Stomach smooth muscle (tissue), 2 donors: ENCODE data around the gene PAX1.
A peak's percentile ranks its signal among the peaks of the same experiment; 100 is the strongest.

Experiments
- H3K27ac ChIP-seq: one replicate; pipeline ENCODE4 v1.7.0; 2013; ENCODE audit warnings: mild to moderate bottlenecking, low read length, inconsistent platforms
- H3K27me3 ChIP-seq, 2 donors: one replicate each; pipeline ENCODE4 v1.7.0; 2013; ENCODE audit warnings: low read length in 2 of 2; ENCODE audit not compliant: insufficient read depth in 2 of 2, control insufficient read depth in 1 of 2
- H3K36me3 ChIP-seq, 2 donors: one replicate each; pipeline ENCODE4 v1.7.0; 2013; ENCODE audit warnings: low read length in 2 of 2; ENCODE audit not compliant: control insufficient read depth in 2 of 2, insufficient read depth in 2 of 2
- H3K4me1 ChIP-seq: one replicate; pipeline ENCODE4 v1.7.0; 2013; ENCODE audit warnings: low read length; ENCODE audit not compliant: control insufficient read depth, insufficient read depth
- H3K4me3 ChIP-seq, 2 donors: one replicate each; pipeline ENCODE4 v1.7.0; 2013; ENCODE audit warnings: low read length in 2 of 2
- H3K9ac ChIP-seq, 2 donors: one replicate each; pipeline ENCODE4 v1.7.0; 2013; ENCODE audit warnings: low read length in 2 of 2, mild to moderate bottlenecking in 1 of 2
- H3K9me3 ChIP-seq, 2 donors: one replicate each; pipeline ENCODE4 v1.7.0; 2013; ENCODE audit warnings: low read length in 2 of 2; ENCODE audit not compliant: control insufficient read depth in 2 of 2
- donor health status: healthy.
- donor health status: Pancreatic carcinoma.

The PAX1 gene

GRCh38 chr20:21705575-21706260 lies at the start of gene PAX1:
Gene PAX1, plus strand, starts transcription at chr20:21705664. Its CDS starts 49 bp downstream, at chr20:21705713.
- no peak within 1 kb of the TSS for H3K9ac ChIP-seq
- H3K9me3 ChIP-seq: no peaks in the 10 kb centered on the region
- peak within 1 kb of the TSS in 1 of 2 donors; percentile 22 for H3K4me3 ChIP-seq
- H3K27ac ChIP-seq: no peak within 1 kb of the TSS
- H3K36me3 ChIP-seq: no peaks in the 10 kb centered on the region
- peaks cover 73 to 81% of the 10 kb centered on the region in 2 donors for H3K27me3 ChIP-seq
- H3K4me1 ChIP-seq: peaks cover 22% of the 10 kb centered on the region

- Histone ChIP-seq H3K36me3 (no peaks in the 10 kb centered on the region), H3K27ac (no peak overlapping the region), H3K9me3 (peaks cover 0 to 2% of the 10 kb centered on the region in 2 donors), H3K4me1 (no peaks in the 10 kb centered on the region), H3K4me3 (no peak overlapping the region), H3K27me3 (peaks cover 0 to 1% of the 10 kb centered on the region in 2 donors), H3K9ac (no peak overlapping the region)
Measured at GRCh38 chr20:21656308-21657067, 49.0 kb upstream of the PAX1 start.

GRCh38 chr20:21661488-21662055 lies 43.9 kb upstream of the PAX1 start:
- no peak overlapping the region for H3K9ac ChIP-seq
- no peaks in the 10 kb centered on the region for H3K4me1 ChIP-seq
- H3K9me3 ChIP-seq: no peaks in the 10 kb centered on the region
- H3K27me3 ChIP-seq: peaks cover 0 to 10% of the 10 kb centered on the region in 2 donors
- H3K27ac ChIP-seq: no peak overlapping the region
- H3K4me3 ChIP-seq: no peak overlapping the region
- H3K36me3 ChIP-seq: no peaks in the 10 kb centered on the region

GRCh38 chr20:21663465-21663864 lies 42.0 kb upstream of the PAX1 start:
- Histone ChIP-seq H3K4me1 (no peaks in the 10 kb centered on the region), H3K9ac (no peak overlapping the region), H3K36me3 (no peaks in the 10 kb centered on the region), H3K27ac (no peak overlapping the region), H3K27me3 (peaks cover 0 to 10% of the 10 kb centered on the region in 2 donors), H3K9me3 (no peaks in the 10 kb centered on the region), H3K4me3 (no peak overlapping the region)

- Histone ChIP-seq H3K27me3 (peaks cover 0 to 10% of the 10 kb centered on the region in 2 donors), H3K4me3 (no peak overlapping the region), H3K36me3 (no peaks in the 10 kb centered on the region), H3K9ac (no peak overlapping the region), H3K9me3 (no peaks in the 10 kb centered on the region), H3K4me1 (no peaks in the 10 kb centered on the region), H3K27ac (no peak overlapping the region)
Measured at GRCh38 chr20:21665687-21666446, 39.6 kb upstream of the PAX1 start.

GRCh38 chr20:21670126-21670525 lies 35.3 kb upstream of the PAX1 start:
- H3K27ac ChIP-seq: no peak overlapping the region
- peaks cover 0 to 3% of the 10 kb centered on the region in 2 donors for H3K27me3 ChIP-seq
- no peaks in the 10 kb centered on the region for H3K4me1 ChIP-seq
- H3K9ac ChIP-seq: no peak overlapping the region
- no peaks in the 10 kb centered on the region for H3K36me3 ChIP-seq
- H3K9me3 ChIP-seq: no peaks in the 10 kb centered on the region
- H3K4me3 ChIP-seq: no peak overlapping the region

GRCh38 chr20:21670981-21671380 lies 34.5 kb upstream of the PAX1 start:
- Histone ChIP-seq H3K9me3 (peaks cover 0 to 3% of the 10 kb centered on the region in 2 donors), H3K4me1 (no peaks in the 10 kb centered on the region), H3K4me3 (no peak overlapping the region), H3K27me3 (no peaks in the 10 kb centered on the region), H3K36me3 (no peaks in the 10 kb centered on the region), H3K9ac (no peak overlapping the region), H3K27ac (no peak overlapping the region)

- no peak overlapping the region for H3K9ac ChIP-seq
- H3K36me3 ChIP-seq: no peaks in the 10 kb centered on the region
- peaks cover 0 to 3% of the 10 kb centered on the region in 2 donors for H3K9me3 ChIP-seq
- H3K4me3 ChIP-seq: no peak overlapping the region
- H3K27ac ChIP-seq: no peak overlapping the region
- no peaks in the 10 kb centered on the region for H3K27me3 ChIP-seq
- H3K4me1 ChIP-seq: peaks cover 10% of the 10 kb centered on the region
Measured at GRCh38 chr20:21677261-21677660, 28.2 kb upstream of the PAX1 start.

GRCh38 chr20:21677781-21678180 lies 27.7 kb upstream of the PAX1 start:
- H3K9me3 ChIP-seq: peaks cover 0 to 3% of the 10 kb centered on the region in 2 donors
- no peaks in the 10 kb centered on the region for H3K27me3 ChIP-seq
- peaks cover 10% of the 10 kb centered on the region for H3K4me1 ChIP-seq
- H3K9ac ChIP-seq: no peak overlapping the region
- H3K36me3 ChIP-seq: no peaks in the 10 kb centered on the region
- no peak overlapping the region for H3K27ac ChIP-seq
- H3K4me3 ChIP-seq: no peak overlapping the region

- no peaks in the 10 kb centered on the region for H3K36me3 ChIP-seq
- H3K4me1 ChIP-seq: peaks cover 10% of the 10 kb centered on the region
- H3K27me3 ChIP-seq: no peaks in the 10 kb centered on the region
- H3K9ac ChIP-seq: no peak overlapping the region
- H3K27ac ChIP-seq: no peak overlapping the region
- no peaks in the 10 kb centered on the region for H3K9me3 ChIP-seq
- peak overlapping the region; percentile 56 to 67 for H3K4me3 ChIP-seq
Measured at GRCh38 chr20:21681234-21681921, 24.1 kb upstream of the PAX1 start.
